Endothelial cell of umbilical vein (primary cell): ENCODE data around the gene CDK9. TPM values are rescaled to one million over a fixed set of nuclear protein-coding genes. Genes with fewer than 3 reads are reported as not detected.
A peak's percentile ranks its signal among the peaks of the same experiment; 100 is the strongest.

ENCODE experiments used
- BruUV-seq: library from RNA; stranded (reverse); fragments of 400-500 nt; replicated peaks from 2 replicates; lab custom pipeline; 2021; lab: Mats Ljungman, UMichigan
- CTCF ChIA-PET: fragments of 300-600, 350-600 bp; sonication (Branson Sonifier 250); formaldehyde crosslinking; loops from one replicate; lab custom pipeline; 2021; ENCODE audit warnings: antibody characterized with exemption, inconsistent platforms; lab: Charles Lee
- POLR2A ChIA-PET: fragments of 300-600, 350-600 bp; sonication (Branson Sonifier 250); formaldehyde crosslinking; loops from one replicate; lab custom pipeline; 2021; ENCODE audit warnings: antibody characterized with exemption, inconsistent platforms; lab: Charles Lee
- DNase-seq: peaks from one replicate; pipeline ENCODE4 v3.0.0-alpha.2; 2011; ENCODE audit warnings: low read depth, low spot score
- FAIRE-seq: peaks from 2 replicates; lab custom pipeline; 2011; peaks lifted over from hg19 to GRCh38; lab: Jason Lieb, UNC
- H2AFZ ChIP-seq: 2 replicates; pipeline ENCODE4 v1.6.0; 2012; ENCODE audit warnings: low read depth, low read length, control low read depth, inconsistent platforms
- H3K27ac ChIP-seq: 2 replicates; pipeline ENCODE4 v1.5.1; 2011; ENCODE audit warnings: low read depth, mild to moderate bottlenecking, control low read depth, low read length, moderate library complexity; ENCODE audit not compliant: insufficient read depth
- H3K27me3 ChIP-seq, 2 experiments: 2 replicates each; pipeline versions ENCODE4 v1.6.0 to v1.6.1; 2011; ENCODE audit warnings: low read length in 2 of 2, mixed read lengths in 1 of 2; ENCODE audit not compliant: control insufficient read depth in 2 of 2, insufficient read depth in 2 of 2
- H3K36me3 ChIP-seq, 2 experiments: 2 replicates in 1 of 2; 3 replicates in 1 of 2; pipeline ENCODE4 v1.5.1; 2011; ENCODE audit warnings: low read length in 2 of 2, mild to moderate bottlenecking in 1 of 2, moderate library complexity in 1 of 2; ENCODE audit not compliant: control insufficient read depth in 2 of 2, insufficient read depth in 2 of 2; ENCODE audit errors: extremely low read depth in 1 of 2
- H3K4me1 ChIP-seq: 3 replicates; pipeline ENCODE4 v1.5.1; 2011; ENCODE audit warnings: mild to moderate bottlenecking, low read length; ENCODE audit not compliant: control insufficient read depth, insufficient read depth; ENCODE audit errors: extremely low read depth
- H3K4me2 ChIP-seq: 2 replicates; pipeline ENCODE4 v1.6.1; 2011; ENCODE audit warnings: low read length, control low read depth, mixed read lengths; ENCODE audit not compliant: insufficient read depth
- H3K4me3 ChIP-seq, 3 experiments: fragments of 200-600 bp in 1 of 3; sonication (generic), shearing (Covaris generic) in 1 of 3; replicated peaks in 1 of 3; 2 replicates each; pipeline ENCODE4 v1.5.1; 2011 to 2016; ENCODE audit warnings: control low read depth in 3 of 3, low read length in 3 of 3, mild to moderate bottlenecking in 2 of 3, inconsistent platforms in 1 of 3, low read depth in 1 of 3, moderate library complexity in 1 of 3; ENCODE audit not compliant: insufficient read depth in 1 of 3
- H3K79me2 ChIP-seq: 2 replicates; pipeline ENCODE4 v1.6.0; 2012; ENCODE audit warnings: low read length, inconsistent platforms; ENCODE audit not compliant: control insufficient read depth, insufficient read depth
- H3K9ac ChIP-seq: replicated peaks from 2 replicates; pipeline ENCODE3; 2011; ENCODE audit warnings: low read length, control low read depth; ENCODE audit not compliant: insufficient read depth; ENCODE audit errors: extremely low read depth
- H3K9me1 ChIP-seq: replicated peaks from 3 replicates; pipeline ENCODE4 v1.6.0; 2011; ENCODE audit warnings: mild to moderate bottlenecking, low read length; ENCODE audit not compliant: control insufficient read depth, insufficient read depth; ENCODE audit errors: extremely low read depth
- H3K9me3 ChIP-seq: replicated peaks from 2 replicates; pipeline ENCODE4 v1.5.1; 2012; ENCODE audit warnings: low read length, inconsistent platforms; ENCODE audit not compliant: control insufficient read depth, insufficient read depth
- H4K20me1 ChIP-seq: replicated peaks from 2 replicates; pipeline ENCODE3; 2011; ENCODE audit warnings: mild to moderate bottlenecking, low read length; ENCODE audit not compliant: control insufficient read depth, insufficient read depth; ENCODE audit errors: extremely low read depth
- EZH2 ChIP-seq: IDR thresholded peaks from 2 replicates; pipeline ENCODE4 v1.6.1; 2012; ENCODE audit warnings: borderline replicate concordance, low read depth, mild to moderate bottlenecking, moderate library complexity, low read length, inconsistent platforms; ENCODE audit not compliant: severe bottlenecking
- GATA2 ChIP-seq: IDR thresholded peaks from 2 replicates; pipeline ENCODE4 v1.7.0; 2011; ENCODE audit warnings: low read depth, mild to moderate bottlenecking, moderate library complexity, mixed read lengths, low read length; ENCODE audit not compliant: insufficient read length, insufficient read depth
- JUN ChIP-seq: IDR thresholded peaks from 2 replicates; pipeline ENCODE4 v1.6.1; 2011; ENCODE audit warnings: borderline replicate concordance, low read depth; ENCODE audit not compliant: insufficient read length, insufficient read depth
- MYC ChIP-seq: IDR thresholded peaks from one replicate; pipeline ENCODE4 v1.6.1; 2011; ENCODE audit warnings: mild to moderate bottlenecking, low read depth, low read length
- POLR2A ChIP-seq: IDR thresholded peaks from 2 replicates; pipeline ENCODE4 v1.6.1; 2012; ENCODE audit warnings: low read depth, mild to moderate bottlenecking, control low read depth, low read length
- dilution Hi-C: fragments of 300-500 bp; cut with MboI; formaldehyde crosslinking; loops from one replicate; pipeline ENCODE4 v1.15.0; 2019; ENCODE audit warnings: low sequenced_read_pairs; ENCODE audit not compliant: extremely low pct_ligation_motif_present
- intact Hi-C: fragments of 100-400 bp; cut with micrococcal nuclease; formaldehyde crosslinking; loops from one replicate; pipeline ENCODE4 v1.10.0; 2022
- polyA plus RNA-seq, 4 experiments: library from polyadenylated mRNA; depleted of rRNA in 3 of 4; stranded (reverse) in 3 of 4; unstranded in 1 of 4; fragments of >200 nt; gene quantifications; 2 replicates each; pipeline versions ENCODE4 v1.2.1 to v1.2.3, GENCODE V29; 2011 to 2012; ENCODE audit warnings: missing spikeins in 1 of 4
- total RNA-seq: library from RNA; stranded (reverse); gene quantifications from 2 replicates; pipeline ENCODE4 v1.2.3, GENCODE V29; 2021
- TF ChIP-seq, protein P1 (sequence below), 2 donors: IDR thresholded peaks; 1 replicate in 1 of 2; 2 replicates in 1 of 2; pipeline ENCODE4 v1.5.1; 2011; ENCODE audit warnings: low read length in 2 of 2, mild to moderate bottlenecking in 2 of 2, moderate library complexity in 2 of 2, control low read depth in 1 of 2, inconsistent platforms in 1 of 2, low read depth in 1 of 2; ENCODE audit not compliant: insufficient read depth in 1 of 2; ENCODE audit errors: extremely low read depth in 1 of 2

The CDK9 gene
- total and polyA plus RNA-seq, 2 donors (not counting 3 experiments of a cell fraction or from before 2014, with no cell fraction given) = 92.2 to 124 TPM

GRCh38 chr9:127751269-127752054 is 34.4 kb upstream of the CDK9 start:
- FAIRE-seq = peak; percentile 61
- BruUV-seq = no TSS peak

More at GRCh38 chr9:127751269-127752054, 34.4 kb upstream of the CDK9 start:
- H3K27me3 ChIP-seq = no peaks in the 10 kb centered on the region
- no peak for DNase-seq
- peaks cover 3% of the 10 kb centered on the region for H4K20me1 ChIP-seq
- intact Hi-C loops = no loop called here
- POLR2A ChIA-PET = no interaction called here
- H3K4me3 ChIP-seq = no peak overlapping the region
- H3K9me3 ChIP-seq = no peaks in the 10 kb centered on the region
- no peak overlapping the region for H2AFZ ChIP-seq
- no peak overlapping the region for H3K4me2 ChIP-seq
- no peak for TF ChIP-seq MYC
- TF ChIP-seq, protein P1, sequence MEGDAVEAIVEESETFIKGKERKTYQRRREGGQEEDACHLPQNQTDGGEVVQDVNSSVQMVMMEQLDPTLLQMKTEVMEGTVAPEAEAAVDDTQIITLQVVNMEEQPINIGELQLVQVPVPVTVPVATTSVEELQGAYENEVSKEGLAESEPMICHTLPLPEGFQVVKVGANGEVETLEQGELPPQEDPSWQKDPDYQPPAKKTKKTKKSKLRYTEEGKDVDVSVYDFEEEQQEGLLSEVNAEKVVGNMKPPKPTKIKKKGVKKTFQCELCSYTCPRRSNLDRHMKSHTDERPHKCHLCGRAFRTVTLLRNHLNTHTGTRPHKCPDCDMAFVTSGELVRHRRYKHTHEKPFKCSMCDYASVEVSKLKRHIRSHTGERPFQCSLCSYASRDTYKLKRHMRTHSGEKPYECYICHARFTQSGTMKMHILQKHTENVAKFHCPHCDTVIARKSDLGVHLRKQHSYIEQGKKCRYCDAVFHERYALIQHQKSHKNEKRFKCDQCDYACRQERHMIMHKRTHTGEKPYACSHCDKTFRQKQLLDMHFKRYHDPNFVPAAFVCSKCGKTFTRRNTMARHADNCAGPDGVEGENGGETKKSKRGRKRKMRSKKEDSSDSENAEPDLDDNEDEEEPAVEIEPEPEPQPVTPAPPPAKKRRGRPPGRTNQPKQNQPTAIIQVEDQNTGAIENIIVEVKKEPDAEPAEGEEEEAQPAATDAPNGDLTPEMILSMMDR (IDR thresholded peaks at IDR 0.05; ENCODE audit: extremely low read depth in 1 of 2, insufficient read depth in 1 of 2, low read depth in 1 of 2, low read length in 2 of 2) = no peak
- no peak for TF ChIP-seq EZH2
- no peak for TF ChIP-seq GATA2
- peak; percentile 34 for TF ChIP-seq POLR2A
- no peak for TF ChIP-seq JUN
- H3K27ac ChIP-seq = no peak overlapping the region
- peaks cover 12% of the 10 kb centered on the region for H3K4me1 ChIP-seq
- CTCF ChIA-PET = interaction anchor here (1.2 to 1.4 kb wide), 3 partner anchors 12 to 17 kb away, joined by 3 to 4 read pairs (median 3); partner anchors contain the start of gene TOR2A
- dilution Hi-C loops = no loop called here
- H3K79me2 ChIP-seq = peaks cover 35% of the 10 kb centered on the region
- peaks cover 27 to 48% of the 10 kb centered on the region in 2 experiments for H3K36me3 ChIP-seq
- no peaks in the 10 kb centered on the region for H3K9me1 ChIP-seq
- no peak overlapping the region for H3K9ac ChIP-seq
